Measurements from ENCODE around the gene TRIM7.

- TF ChIP-seq, protein P1, sequence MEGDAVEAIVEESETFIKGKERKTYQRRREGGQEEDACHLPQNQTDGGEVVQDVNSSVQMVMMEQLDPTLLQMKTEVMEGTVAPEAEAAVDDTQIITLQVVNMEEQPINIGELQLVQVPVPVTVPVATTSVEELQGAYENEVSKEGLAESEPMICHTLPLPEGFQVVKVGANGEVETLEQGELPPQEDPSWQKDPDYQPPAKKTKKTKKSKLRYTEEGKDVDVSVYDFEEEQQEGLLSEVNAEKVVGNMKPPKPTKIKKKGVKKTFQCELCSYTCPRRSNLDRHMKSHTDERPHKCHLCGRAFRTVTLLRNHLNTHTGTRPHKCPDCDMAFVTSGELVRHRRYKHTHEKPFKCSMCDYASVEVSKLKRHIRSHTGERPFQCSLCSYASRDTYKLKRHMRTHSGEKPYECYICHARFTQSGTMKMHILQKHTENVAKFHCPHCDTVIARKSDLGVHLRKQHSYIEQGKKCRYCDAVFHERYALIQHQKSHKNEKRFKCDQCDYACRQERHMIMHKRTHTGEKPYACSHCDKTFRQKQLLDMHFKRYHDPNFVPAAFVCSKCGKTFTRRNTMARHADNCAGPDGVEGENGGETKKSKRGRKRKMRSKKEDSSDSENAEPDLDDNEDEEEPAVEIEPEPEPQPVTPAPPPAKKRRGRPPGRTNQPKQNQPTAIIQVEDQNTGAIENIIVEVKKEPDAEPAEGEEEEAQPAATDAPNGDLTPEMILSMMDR (IDR thresholded peaks at IDR 0.05), result no peak
- TF ChIP-seq ZFX (IDR thresholded peaks at IDR 0.05; ENCODE audit: borderline replicate concordance), result no peak
Measured at GRCh38 chr5:181248277-181248676, 43.3 kb upstream of the TRIM7 start.
